ENCODE data around the gene HIP1. TPM values are rescaled to one million over a fixed set of nuclear protein-coding genes. Genes with fewer than 3 reads are reported as not detected.
"Not testable (repeated sequence)": the region's sequence is repeated elsewhere in the genome, so short reads cannot be mapped to it uniquely, and the experiment has no call there.

Gene HIP1
- total and polyA plus RNA-seq, 5 experiments from 2014 or later = 0.13 to 2.1 (median 1.6) TPM

DNA sequence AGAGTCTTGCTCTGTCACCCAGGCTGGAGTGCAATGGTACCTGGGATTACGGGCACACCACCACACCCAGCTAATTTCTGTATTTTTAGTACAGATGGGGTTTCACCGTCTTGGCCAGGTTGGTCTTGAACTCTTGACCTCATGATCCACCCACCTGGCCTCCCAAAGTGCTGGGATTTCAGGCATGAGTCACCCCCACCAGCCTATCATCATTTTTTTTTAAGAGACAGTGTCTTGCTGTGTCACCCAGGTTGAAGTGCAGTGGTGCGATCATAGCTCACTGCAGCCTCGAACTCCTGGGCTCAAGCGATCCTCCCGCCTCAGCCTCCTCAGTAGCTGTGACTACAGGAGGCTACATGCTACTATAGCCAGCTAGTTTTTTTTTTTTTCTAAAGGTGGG is 56.7 kb downstream of the HIP1 start:
- H3K4me3 Mint-ChIP-seq, DNase-seq, POLR2A ChIA-PET, H3K27me3 Mint-ChIP-seq, H3K27ac Mint-ChIP-seq, H3K4me1 Mint-ChIP-seq, ATAC-seq, H3K36me3 Mint-ChIP-seq, H3K9me3 Mint-ChIP-seq: not testable (repeated sequence)

GRCh38 chr7:75679060-75679459 is 59.7 kb downstream of the HIP1 start:
- DNase-seq (no peak), ATAC-seq (no peak)
- Mint-ChIP-seq H3K36me3 (peaks cover 2 to 8% (median 5%) of the 10 kb centered on the region in 3 donors), H3K27me3 (peaks cover 0 to 3% (median 0%) of the 10 kb centered on the region in 5 donors), H3K9me3 (peaks cover 0 to 16% (median 5%) of the 10 kb centered on the region in 9 donors), H3K4me1 (peaks cover 0 to 5% (median 2%) of the 10 kb centered on the region in 4 donors), H3K4me3 (no peak overlapping the region), H3K27ac (no peak overlapping the region)
- POLR2A ChIA-PET = no interaction called here

GRCh38 chr7:75669579-75669978 is 69.2 kb downstream of the HIP1 start:
- H3K36me3 Mint-ChIP-seq = no peaks in the 10 kb centered on the region
- no peak for ATAC-seq
- POLR2A ChIA-PET = no interaction called here
- H3K4me3 Mint-ChIP-seq = no peak overlapping the region
- no peaks in the 10 kb centered on the region for H3K27me3 Mint-ChIP-seq
- no peak for DNase-seq
- peaks cover 0 to 3% (median 0%) of the 10 kb centered on the region in 4 donors for H3K4me1 Mint-ChIP-seq
- H3K9me3 Mint-ChIP-seq = peaks cover 0 to under 1% (median 0%) of the 10 kb centered on the region in 9 donors
- no peak overlapping the region for H3K27ac Mint-ChIP-seq

DNA sequence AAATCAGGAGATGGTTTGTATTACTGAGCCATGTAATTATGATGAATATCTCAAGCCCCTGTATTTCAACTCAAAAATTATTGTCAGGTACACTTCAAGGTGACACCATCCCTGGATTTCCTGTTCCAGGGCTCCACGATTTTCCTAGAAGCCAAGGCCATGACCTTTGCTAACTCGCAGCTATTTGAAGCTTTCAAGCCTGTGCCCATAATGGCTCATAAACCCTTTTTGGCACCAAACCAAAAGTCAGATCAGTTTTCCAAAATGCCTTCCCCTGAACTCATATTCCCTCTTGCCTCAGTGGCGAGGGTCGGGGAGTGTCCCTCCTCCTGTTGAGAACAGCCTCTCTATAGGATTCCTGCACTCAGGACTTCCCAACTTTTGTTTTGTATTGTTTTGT is 70.8 kb downstream of the HIP1 start:
- H3K36me3 Mint-ChIP-seq = no peaks in the 10 kb centered on the region
- H3K9me3 Mint-ChIP-seq = no peaks in the 10 kb centered on the region

GRCh38 chr7:75663302-75663907 is 75.3 kb downstream of the HIP1 start:
- POLR2A ChIA-PET = no interaction called here
- no peak for ATAC-seq
- H3K27ac Mint-ChIP-seq = peak overlapping the region in 3 of 10 donors; percentile 8 to 17 (median 11)
- no peak overlapping the region for H3K4me3 Mint-ChIP-seq
- peaks cover 0 to 13% (median 0%) of the 10 kb centered on the region in 4 donors for H3K4me1 Mint-ChIP-seq
- DNase-seq = no peak
- no peaks in the 10 kb centered on the region for H3K36me3 Mint-ChIP-seq
- no peaks in the 10 kb centered on the region for H3K27me3 Mint-ChIP-seq
- no peaks in the 10 kb centered on the region for H3K9me3 Mint-ChIP-seq

More for the DNA sequence above, 70.8 kb downstream of the HIP1 start:
- H3K27ac Mint-ChIP-seq = no peak overlapping the region
- POLR2A ChIA-PET = no interaction called here
- H3K4me3 Mint-ChIP-seq = no peak overlapping the region
- no peak for DNase-seq
- no peak for ATAC-seq
- no peaks in the 10 kb centered on the region for H3K27me3 Mint-ChIP-seq
- peaks cover 0 to 8% (median 0%) of the 10 kb centered on the region in 4 donors for H3K4me1 Mint-ChIP-seq

- Mint-ChIP-seq H3K36me3 (no peaks in the 10 kb centered on the region), H3K4me3 (peak overlapping the region in 1 of 10 donors; percentile 61), H3K4me1 (peaks cover 0 to 13% (median 0%) of the 10 kb centered on the region in 4 donors), H3K27me3 (no peaks in the 10 kb centered on the region), H3K27ac (peak overlapping the region in 1 of 10 donors; percentile 17), H3K9me3 (no peaks in the 10 kb centered on the region)
- no peak for ATAC-seq
- no peak for DNase-seq
- POLR2A ChIA-PET = no interaction called here
These were observed 76.0 kb downstream of the HIP1 start for GRCh38 chr7:75662579-75663301.

- H3K9me3 Mint-ChIP-seq = no peaks in the 10 kb centered on the region
- POLR2A ChIA-PET = no interaction called here
- H3K4me3 Mint-ChIP-seq = no peak overlapping the region
- H3K27me3 Mint-ChIP-seq = no peaks in the 10 kb centered on the region
- DNase-seq = no peak
- H3K4me1 Mint-ChIP-seq = peaks cover 0 to 13% (median 0%) of the 10 kb centered on the region in 4 donors
- no peaks in the 10 kb centered on the region for H3K36me3 Mint-ChIP-seq
- no peak for ATAC-seq
- peak overlapping the region in 1 of 10 donors; percentile 21 for H3K27ac Mint-ChIP-seq
These were observed 78.0 kb downstream of the HIP1 start for GRCh38 chr7:75660566-75661215.

- no peaks in the 10 kb centered on the region for H3K27me3 Mint-ChIP-seq
- ATAC-seq = no peak
- H3K9me3 Mint-ChIP-seq = no peaks in the 10 kb centered on the region
- POLR2A ChIA-PET = no interaction called here
- DNase-seq = no peak
- peaks cover 0 to 13% (median 0%) of the 10 kb centered on the region in 4 donors for H3K4me1 Mint-ChIP-seq
- no peak overlapping the region for H3K27ac Mint-ChIP-seq
- no peak overlapping the region for H3K4me3 Mint-ChIP-seq
- H3K36me3 Mint-ChIP-seq = no peaks in the 10 kb centered on the region
These were observed 79.9 kb downstream of the HIP1 start for GRCh38 chr7:75658802-75659201.

DNA sequence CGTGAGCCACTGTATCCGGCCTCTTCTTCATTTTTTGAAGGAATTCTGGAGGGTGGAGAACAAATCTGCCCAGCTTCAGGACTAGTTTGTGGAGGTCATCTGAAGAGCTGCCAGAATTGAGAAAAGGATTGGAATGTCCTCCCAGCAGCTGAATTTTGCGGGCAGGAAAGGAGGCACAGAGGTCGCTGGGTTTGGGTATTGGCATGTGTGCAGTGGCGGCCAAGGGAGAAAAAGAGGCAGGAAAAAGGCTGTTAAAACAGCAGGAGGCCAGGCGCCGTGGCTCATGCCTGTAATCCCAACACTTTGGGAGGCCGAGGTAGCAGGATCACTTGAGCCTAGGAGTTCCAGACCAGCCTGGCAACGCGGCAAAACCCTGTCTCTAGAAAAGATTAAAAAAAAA is 80.4 kb downstream of the HIP1 start:
- no peak for ATAC-seq
- Mint-ChIP-seq H3K27me3 (no peaks in the 10 kb centered on the region), H3K9me3 (no peaks in the 10 kb centered on the region), H3K4me3 (no peak overlapping the region), H3K4me1 (peaks cover 0 to 12% (median 0%) of the 10 kb centered on the region in 4 donors), H3K36me3 (no peaks in the 10 kb centered on the region), H3K27ac (no peak overlapping the region)
- POLR2A ChIA-PET = no interaction called here
- DNase-seq = no peak

DNA sequence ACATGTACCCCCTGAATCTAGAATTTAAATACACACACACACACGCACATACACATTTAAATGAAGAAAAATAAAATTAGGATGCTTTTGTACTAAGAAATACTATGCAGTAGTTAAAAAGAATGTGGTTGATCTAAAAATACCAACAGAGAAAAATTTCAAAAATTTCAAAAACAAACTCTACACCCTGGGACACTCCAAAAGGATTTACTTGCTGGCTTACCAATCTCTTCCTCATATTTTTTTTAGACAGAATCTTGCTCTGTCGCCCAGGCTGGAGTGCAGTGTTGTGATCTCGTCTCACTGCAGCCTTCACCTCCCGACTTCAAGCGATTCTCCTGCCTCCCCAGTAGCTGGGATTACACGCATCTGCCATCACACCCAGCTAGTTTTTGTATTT is 80.9 kb downstream of the HIP1 start:
- Mint-ChIP-seq H3K9me3 (no peaks in the 10 kb centered on the region), H3K27ac (no peak overlapping the region), H3K4me3 (no peak overlapping the region), H3K36me3 (no peaks in the 10 kb centered on the region), H3K4me1 (peaks cover 0 to 7% (median 0%) of the 10 kb centered on the region in 4 donors), H3K27me3 (no peaks in the 10 kb centered on the region)
- DNase-seq = no peak
- POLR2A ChIA-PET = no interaction called here
- no peak for ATAC-seq

DNA sequence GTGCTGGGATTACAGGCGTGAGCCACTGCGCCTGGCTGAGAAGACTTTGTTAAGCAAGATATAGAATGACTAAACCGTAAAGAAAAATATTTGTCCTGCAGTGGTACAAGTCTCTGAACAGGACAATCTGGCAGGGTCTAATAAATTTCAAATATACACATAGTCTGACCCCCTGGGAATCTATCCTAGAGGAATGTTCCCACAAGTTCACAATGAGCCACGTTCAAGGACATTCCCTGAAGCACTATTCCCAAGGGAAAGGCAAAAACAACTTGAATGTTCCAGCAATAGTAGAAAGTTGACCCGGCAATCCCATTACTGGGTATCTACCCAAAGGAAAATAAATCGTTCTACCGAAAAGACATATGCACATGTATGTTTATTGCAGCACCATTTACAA is 82.0 kb downstream of the HIP1 start:
- no peaks in the 10 kb centered on the region for H3K36me3 Mint-ChIP-seq
- POLR2A ChIA-PET = no interaction called here
- H3K9me3 Mint-ChIP-seq = no peaks in the 10 kb centered on the region
- H3K4me3 Mint-ChIP-seq = no peak overlapping the region
- peaks cover 0 to 1% (median 0%) of the 10 kb centered on the region in 4 donors for H3K4me1 Mint-ChIP-seq
- no peak overlapping the region for H3K27ac Mint-ChIP-seq
- no peaks in the 10 kb centered on the region for H3K27me3 Mint-ChIP-seq
- DNase-seq (no peak), ATAC-seq (no peak)

GRCh38 chr7:75655536-75655935 is 83.2 kb downstream of the HIP1 start:
- no peaks in the 10 kb centered on the region for H3K9me3 Mint-ChIP-seq
- POLR2A ChIA-PET = no interaction called here
- ATAC-seq (no peak), DNase-seq (no peak)
- no peak overlapping the region for H3K4me3 Mint-ChIP-seq
- no peaks in the 10 kb centered on the region for H3K4me1 Mint-ChIP-seq
- no peaks in the 10 kb centered on the region for H3K36me3 Mint-ChIP-seq
- no peak overlapping the region for H3K27ac Mint-ChIP-seq
- no peaks in the 10 kb centered on the region for H3K27me3 Mint-ChIP-seq

GRCh38 chr7:75654855-75655254 is 83.9 kb downstream of the HIP1 start:
- ATAC-seq = no peak
- Mint-ChIP-seq H3K9me3 (no peaks in the 10 kb centered on the region), H3K4me1 (no peaks in the 10 kb centered on the region), H3K27me3 (no peaks in the 10 kb centered on the region), H3K36me3 (no peaks in the 10 kb centered on the region), H3K27ac (peak overlapping the region in 1 of 10 donors; percentile 32), H3K4me3 (no peak overlapping the region)
- no peak for DNase-seq
- POLR2A ChIA-PET = no interaction called here

Measured in naive thymus-derived CD8-positive, alpha-beta T cell (primary cell).